NCI-H748 treated with DMSO at 0.1 percent for 48 hours (cell line): Measurements from ENCODE around the gene MYBPH.

Source experiments
- DNase-seq: peaks from one replicate; lab custom pipeline; 2025; lab: John Stamatoyannopoulos, UW

Gene MYBPH

DNA sequence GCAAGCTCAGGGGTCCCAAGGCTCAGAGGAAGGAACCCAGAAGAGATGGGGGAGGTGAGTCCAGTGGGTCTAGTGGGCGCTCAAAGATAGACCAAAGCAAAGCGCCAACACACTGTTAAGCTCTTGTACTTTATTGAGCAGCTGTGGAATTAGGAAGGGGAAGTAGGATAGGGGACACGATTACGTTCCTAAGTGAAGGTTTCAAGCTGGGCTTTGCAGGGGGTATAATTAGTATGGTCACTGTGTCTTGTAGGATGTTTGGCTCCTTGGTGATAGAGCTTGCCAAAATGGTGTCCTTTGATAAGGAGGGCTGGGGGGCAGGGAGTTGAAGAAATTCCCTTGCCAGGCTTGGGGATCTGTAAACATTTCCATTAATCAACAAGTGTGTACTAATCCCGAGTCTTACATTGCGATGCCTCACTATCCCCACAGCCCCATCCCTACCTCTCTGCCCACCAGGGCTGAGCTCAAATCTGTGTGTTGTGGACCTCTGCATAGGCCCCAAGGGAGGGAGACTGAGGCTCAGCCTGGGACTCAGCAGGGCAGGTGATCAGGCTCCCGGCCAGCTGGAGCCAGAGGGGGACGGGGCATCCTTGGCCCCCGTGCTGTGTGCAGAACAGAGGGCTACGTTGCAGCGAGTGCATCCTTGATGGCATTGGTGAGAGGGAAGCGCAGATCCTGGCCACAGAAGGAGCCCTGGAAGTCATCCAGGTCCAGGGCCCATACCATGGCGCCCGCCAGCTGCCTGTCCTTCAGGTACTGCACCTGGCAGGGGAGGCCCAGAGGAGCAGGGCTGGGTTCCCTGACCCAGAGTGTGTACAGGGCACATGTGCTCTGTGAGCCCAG lies 3.4 kb upstream of the MYBPH start:
- no peak for DNase-seq

DNA sequence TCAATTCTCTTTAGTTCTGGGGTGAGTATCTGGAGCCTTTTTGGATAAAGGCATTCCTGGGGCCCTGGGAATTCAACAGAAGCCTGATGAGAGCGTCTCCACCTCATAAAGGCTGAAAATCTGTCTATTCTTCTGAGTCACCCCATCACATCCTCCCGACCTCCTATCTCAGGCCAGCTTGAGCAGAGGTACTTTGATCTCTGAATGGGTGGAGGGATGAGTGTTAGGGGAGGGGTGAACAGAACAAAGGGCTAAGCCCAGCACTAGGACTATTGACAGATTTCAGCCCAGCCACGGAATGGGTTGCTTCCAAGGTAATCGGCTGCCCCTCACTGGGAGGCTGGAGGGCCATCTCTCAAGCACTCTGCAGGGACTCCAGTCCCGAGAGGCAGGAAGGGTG lies 2.5 kb upstream of the MYBPH start:
- DNase-seq: no peak

DNA sequence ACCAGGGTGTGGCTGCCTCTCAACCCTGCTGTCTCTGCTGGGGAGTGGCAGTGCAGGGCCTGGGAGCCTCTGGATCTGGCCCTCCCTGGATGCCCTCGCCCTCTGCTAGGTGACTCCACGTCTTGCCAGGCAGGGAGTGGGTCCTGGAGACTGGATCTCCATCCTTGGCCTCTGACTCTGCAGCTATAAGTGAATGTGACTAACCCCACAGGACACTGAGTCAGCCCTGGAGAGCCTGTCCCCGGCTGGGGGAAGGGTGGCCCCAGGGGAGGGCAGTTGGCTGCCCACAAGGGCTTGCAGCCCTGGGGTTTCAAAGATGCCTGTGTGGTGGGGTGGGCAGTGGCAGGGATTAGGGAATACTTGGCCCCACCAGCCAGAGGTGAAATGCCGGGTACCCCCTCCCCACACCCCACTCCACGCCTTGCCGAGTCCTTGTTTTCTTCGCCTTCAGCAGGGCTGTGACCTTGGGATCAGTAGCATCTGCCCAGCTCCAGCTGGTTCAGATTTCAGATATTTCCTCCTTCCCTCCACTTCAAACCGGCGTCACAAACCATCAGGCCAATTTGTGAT lies 1.9 kb upstream of the MYBPH start:
- no peak for DNase-seq

DNA sequence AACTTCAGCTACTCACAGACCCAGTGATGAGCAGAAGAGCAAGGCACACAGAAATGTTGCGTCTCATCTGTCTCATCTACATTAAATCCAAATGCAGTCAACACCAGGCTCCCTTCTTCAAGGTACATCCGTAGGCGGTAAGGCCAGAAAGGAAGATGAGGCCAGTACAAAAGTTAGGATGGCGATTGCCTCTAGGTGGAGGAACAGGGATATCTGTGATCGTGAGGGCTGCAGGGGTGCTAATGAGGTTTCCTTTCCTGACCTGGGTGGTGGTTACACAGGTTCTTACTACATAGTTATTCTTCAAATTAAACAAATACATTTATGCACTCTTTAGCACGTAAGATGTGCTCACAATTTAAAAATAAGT lies 1.4 kb upstream of the MYBPH start:
- DNase-seq: no peak

DNA sequence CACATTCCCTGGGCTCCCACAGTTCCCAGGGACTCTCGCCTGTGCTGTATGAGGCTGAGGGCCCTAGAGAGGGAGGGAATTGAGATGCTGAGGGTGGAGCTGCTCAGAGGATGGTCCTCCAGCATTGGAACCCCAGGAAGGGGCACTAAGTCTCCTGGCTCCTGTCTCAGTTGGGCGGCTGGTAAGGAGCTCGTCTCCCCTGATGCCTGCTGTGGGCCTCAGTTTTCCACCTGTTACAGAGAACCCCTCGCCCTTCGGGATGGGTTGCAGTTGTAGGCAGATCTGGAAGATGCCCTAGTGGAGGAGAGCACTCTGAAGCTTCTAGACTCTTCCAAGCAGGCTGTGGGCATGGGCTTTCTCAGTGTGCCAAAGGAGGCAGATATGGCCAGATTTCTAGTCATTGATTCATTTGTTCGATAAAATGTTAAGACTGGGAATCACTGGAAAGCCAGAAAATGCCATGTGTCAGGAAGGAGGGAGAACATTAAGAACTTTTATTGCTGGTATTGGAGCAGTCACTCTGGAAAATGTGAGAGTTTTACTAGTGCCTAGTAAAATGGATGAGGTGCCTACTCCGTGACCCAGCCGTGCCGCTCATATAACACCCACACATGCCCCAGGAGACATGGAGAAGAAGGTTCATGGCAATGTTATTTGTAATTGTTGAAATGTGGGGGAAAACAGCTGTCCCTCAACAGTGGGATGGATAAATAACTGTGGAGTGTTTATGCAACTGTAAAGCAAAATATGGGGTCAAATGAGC lies 828 bp upstream of the MYBPH start:
- no peak for DNase-seq

DNA sequence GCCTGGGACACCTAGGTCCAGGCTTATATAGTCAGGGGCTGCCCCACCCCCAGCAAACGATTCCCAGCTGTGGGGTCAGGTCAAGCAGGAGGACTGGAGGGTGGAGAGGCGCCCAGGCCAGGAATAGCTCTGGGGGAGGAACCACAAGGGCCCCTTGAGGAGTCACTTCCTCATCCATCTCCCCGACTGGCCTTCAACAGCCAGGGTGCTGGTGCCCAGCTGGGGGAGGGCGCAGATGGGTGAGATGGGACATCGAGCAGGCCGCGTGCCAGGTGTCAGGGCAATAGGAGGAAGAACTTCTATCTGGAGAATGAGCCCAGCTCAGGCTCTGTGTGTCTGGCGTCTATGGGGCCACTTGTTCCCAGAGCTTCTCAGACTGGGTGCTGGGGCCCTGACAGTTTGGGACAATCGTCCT lies 208 bp upstream of the MYBPH start:
- no peak for DNase-seq

DNA sequence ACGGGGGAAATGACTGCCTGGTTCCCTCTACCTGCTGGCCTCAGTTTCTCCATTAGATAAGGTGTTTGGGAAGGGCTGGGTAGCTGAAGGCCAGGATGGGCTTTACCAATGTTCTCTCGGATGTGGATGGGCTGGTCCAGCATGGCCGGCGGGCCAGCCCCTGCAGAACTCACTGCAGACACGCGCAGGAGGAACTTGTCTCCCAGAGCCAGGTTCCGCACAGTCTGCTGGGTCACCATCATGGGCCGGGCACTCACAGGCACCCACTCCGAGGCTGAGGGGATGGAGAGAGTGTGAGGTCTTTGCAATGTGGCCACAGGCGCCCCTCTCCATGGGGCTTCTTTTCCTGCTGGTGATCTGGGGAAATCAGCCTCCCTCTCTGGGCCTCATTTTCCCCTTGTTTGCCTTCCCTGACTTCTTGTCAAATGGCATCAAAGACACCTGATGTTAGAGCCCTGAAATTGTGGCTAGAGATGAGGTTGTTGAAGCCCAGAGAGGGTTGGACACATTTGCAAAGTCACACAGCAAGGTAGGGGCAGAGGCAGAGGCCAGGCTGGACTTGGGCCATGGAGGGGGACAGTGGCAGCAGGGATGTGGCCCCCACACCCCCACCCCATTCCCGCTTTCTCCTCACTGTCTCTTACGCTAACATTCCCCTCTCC lies 1.2 kb downstream of the MYBPH start:
- no peak for DNase-seq

DNA sequence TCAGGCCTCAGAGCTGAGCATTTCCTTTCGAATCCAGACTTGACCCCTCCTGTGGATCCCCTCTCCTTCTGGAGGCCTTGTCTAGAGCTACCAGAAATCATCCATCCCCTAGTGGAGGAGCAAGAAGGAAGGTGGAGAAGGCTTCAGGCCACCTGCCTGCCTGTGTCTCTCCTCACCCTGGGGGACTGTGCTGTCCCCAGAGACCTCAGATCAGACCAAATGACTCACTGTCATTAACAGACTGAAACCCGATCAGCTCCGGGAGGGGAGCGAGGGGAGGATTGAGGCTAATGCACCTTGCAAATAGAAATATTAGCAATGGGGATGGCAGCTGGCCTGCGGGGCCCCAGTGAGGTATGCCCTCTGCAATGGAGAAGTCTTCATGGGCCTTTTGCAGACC lies 2.1 kb downstream of the MYBPH start:
- DNase-seq: no peak

DNA sequence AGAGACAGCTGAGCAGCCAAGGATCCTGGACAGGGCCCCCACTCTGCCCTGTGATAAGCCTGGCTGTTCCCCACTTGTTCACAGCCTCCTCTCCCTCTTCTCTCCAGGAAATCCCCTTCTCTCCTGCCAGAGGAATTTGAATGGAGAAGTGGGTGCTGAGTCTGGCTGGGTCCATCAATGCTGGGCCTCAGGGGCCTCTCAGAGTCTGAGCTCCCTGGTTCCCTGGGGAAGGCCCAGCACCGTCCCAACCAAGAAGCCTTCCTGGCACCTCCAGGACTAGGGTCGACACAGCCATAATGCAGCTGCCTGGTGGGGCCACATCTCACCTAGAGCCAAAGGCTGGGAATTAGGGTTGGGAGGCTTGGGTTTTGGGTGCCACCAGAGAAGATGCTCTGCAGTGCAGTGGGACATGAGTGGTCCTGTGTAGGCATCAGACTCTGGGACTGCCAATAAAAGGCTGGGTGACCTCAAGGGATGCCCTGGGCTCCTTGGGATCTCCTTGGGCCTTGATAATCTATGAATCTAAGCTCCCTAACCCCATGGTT lies 2.5 kb downstream of the MYBPH start:
- no peak for DNase-seq

DNA sequence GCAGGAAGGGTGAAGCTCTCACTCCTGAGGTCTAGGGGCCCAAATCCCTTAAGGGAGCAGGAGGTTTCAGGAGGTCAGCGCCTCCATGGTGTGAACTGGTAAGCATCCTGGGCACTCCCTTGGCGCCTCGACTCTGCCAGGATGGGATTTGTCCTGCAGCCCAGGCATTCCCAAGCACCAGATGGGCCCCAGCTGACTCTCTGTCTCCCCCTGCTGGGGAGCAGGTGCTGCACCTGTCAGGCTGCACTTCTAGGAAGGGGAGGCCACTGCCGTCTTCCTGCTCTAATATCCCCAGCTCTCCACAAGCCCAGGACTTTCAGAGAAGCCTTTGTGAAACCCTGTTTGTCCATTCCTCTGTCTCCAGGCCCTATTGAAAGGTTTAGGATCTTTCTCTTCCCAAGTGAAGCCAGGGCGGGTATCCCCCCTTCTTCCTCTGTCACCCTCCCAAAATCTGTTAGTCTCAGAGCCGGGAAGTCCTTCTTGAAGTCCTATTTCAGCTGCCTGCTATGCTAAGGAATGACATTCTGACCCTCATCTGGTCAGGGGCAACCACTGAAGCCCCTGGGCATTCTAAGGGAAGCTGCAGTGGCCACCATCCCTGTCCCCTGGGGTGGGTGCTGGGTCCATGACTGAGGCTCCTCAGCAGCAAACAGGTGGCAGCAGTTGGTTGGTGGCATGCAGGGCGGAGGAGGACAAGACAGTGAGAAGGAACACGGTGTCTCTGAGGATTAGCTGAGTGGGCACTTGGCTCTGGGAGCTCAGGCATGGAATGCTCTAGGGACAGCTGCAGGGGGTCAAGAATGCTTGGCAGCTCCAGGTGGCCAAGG lies 3.2 kb downstream of the MYBPH start:
- DNase-seq: no peak

DNA sequence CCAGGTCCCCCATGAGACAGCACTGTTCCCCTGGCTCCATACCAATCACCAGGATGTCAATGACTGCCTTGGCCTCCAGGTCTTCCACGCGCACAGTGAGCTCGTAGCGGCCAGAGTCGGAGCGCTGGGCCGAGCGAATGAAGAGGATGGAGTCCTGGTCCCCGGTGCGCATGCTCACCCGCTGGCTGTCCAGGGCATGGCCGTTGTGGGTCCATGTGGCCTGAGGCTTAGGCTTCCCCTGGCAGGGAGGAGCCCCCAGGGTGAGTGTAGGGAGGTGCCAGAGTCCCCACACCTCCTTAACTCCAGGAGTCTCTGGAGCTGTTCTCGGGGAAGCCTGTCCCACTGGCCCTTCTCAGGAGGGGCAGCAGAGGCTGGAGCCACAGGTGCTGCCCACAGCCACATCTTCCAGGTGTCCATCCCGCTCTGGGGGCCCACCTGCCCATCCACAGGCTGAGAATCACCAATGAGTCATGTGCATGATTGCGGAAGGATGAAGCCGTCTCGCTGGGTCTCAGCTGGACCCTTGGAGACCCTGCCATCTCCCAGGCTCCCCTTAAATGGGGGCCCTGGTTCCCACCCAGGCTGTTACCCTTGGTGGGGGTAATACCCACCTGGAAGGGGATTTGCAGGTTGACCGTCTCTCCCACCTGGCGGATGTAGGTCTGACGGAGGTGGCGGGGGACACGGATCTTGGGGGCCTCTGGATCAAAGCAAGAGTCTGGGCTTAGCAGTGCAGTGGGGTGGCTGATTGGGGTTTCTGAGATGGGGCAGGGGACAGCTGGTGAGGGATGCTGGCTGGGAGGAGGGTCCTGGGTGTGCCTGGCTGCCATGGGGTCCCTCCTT lies 4.1 kb downstream of the MYBPH start:
- DNase-seq: no peak

DNA sequence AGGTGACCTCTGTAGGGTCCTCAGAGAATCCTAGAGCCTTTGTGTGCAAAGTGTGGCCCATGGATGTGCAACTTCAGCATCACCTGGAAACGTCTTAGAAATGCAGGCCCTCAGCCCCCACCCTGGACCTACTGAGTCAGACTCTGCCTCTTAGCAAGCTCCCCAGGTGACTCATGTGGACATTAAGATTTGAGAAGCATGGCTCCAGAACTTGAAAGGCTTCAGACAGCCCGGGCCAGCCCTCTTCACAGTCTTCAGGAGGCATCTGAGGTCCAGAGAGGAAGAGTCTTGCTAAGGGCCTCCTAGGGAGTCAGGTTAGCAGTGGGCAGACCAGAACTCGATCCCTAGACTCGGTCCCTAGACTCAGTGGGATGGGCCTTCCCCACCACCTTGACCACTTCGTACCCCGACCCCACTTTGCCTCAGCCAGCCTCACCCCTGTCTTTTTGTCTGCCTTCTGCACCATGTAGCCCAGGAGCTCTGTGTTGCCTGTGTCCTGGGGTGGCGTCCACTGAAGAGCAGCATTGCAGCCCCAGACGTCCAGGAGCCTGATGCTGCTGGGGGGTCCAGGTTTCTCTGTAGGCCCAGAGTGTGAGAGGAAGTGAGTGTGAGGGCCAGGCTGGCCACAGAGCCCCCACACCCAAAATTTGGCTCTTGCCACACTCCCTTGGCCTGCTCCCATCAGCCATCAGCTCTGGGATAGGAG lies 4.8 kb downstream of the MYBPH start:
- no peak for DNase-seq

DNA sequence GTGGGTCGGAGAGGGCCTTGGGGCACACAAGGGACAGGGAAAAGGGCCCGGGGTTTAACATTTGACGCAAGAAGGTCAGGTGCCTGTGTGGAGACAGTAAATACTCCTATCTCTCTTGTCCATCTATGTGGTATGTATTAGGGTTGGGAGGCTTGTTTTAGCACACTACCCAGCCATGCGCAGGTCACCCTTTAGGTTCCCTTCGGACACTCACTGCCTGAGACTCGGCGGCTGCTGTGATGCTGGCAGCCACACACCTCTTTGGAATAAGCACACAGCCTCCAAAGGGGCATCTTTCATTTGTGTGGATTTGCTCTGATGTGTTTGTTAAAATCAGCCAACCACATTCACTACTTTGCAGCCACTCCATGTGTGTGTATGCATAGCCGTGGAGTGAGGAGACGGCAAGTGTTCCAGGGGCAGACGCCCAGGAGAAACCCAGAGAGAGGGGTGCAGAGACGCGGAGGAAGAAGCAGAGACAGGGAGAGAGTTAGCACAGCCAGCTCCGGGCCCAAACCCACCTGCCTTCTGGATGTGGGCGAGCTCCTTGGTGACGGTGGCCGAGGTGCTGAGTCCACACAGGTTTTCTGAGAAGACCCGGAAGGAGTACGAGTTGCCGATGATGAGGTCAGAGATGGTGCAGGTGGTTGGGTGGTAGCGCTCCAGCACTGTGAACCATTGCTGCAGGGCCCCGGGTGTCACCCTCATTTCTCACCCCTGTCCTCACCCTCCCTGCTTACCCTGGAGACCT lies 5.7 kb downstream of the MYBPH start:
- DNase-seq: no peak

DNA sequence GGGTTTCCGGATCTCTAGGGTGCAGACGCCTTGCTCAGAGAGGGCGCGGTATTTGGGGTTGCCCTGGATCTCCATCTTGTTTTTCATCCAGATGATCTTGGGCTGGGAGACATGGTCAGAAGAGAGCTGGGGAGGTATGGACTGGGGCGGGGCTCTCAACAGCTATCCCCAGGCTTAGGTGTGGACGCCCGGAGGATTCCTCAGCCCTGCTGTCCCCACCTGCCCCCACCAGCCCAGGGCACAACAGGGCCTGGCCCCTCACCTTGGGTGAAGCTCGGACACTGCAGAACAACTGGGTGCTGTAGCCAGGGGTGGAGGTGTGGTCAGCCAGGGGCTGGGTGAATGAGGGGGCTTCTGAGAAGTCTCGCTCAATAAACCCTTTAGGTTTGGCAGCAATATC lies 6.6 kb downstream of the MYBPH start:
- DNase-seq: no peak

DNA sequence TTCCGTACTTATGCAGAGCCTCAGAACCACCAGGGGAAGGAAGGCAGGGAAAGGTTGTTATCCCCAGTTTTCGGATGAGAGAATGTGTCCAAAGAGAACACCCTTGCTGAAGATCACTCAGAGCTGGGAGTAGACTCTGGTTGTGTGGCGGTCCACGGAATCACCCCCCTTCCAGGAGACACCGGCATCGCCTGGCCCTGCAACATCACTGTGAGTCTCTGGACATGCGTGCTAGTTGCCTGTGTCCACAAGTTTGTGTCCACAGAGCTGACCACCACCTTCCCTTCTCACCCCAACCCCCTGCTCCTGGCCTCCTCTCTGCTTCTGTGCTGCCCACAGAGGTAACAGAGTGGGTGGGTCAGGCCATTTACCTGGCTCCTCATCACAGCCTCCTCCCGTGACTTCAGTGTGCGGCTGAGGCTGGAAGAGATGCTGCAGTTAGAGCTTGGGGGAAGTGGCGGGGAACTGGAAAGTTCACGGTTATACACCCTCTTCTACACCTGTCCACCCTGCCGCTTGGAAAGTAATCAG lies 7.3 kb downstream of the MYBPH start:
- DNase-seq: no peak

DNA sequence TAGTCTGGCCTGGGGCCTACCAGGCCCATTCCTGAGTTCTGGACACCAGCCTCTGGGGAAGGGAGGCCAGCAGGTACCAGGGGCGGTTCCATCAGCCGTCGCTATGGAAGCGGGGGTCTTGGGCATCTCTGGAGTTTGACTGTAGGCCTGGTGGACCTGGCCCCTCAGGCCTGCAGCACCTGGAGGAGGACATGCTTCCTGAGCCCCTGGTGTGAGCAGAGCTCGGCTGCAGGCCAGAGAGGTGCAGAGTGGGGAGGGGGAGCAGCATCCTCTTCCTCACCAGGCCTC lies 7.8 kb downstream of the MYBPH start:
- DNase-seq: no peak

DNA sequence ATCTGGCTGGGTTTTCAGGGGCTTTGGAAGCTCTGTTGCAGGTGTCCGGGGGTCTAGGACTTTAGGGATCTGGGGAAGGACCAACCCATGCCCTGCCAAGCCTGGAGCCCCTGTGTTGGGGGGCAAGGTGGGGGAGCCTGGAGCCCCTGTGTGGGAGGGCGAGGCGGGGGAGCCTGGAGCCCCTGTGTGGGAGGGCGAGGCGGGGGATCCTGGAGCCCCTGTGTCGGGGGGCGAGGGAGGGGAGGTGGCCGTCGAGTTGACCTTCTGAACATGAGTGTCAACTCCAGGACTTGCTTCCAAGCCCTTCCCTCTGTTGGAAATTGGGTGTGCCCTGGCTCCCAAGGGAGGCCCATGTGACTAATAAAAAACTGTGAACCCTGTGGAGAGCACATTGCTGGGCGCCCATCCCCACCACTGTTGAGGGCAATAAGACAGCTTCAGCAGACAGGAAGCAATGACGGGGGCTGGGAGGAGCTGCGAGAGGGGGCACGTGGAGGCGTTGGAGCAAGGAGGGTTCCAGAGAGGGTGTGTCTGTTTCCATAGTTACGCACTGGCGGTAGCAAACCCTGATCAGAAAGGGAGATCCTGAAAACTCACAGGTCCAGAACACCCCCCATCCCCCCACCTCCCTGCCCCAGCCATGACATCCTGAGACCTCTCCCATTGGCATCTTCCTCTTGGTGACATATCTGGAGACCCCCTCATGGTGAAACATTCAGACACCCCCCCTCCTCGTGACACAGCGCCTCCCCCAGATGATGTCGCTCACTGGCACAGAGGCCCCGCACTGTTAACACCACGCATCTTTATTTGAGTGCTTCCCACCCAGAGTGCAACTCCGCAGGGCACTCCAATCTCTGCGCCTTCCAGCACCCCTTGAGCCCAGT lies 8.4 kb downstream of the MYBPH start:
- no peak for DNase-seq
